ENCODE results near the gene ABCC3.

ABCC3 gene

GRCh38 chr17:50657054-50657453 lies 22.4 kb downstream of the ABCC3 start:
- H3K9me3 ChIP-seq (ENCODE audit: control insufficient read depth, low read depth, low read length): no peaks in the 10 kb centered on the region
- H3K9ac ChIP-seq (ENCODE audit: low read length): no peak overlapping the region
- H3K4me3 ChIP-seq (ENCODE audit: low read length): no peak overlapping the region
- no peaks in the 10 kb centered on the region for H3K27me3 ChIP-seq (ENCODE audit: control insufficient read depth, insufficient read depth, low read length)
- peaks cover 4% of the 10 kb centered on the region for H3K4me1 ChIP-seq (ENCODE audit: control insufficient read depth, low read depth, low read length)
- no peak overlapping the region for H3K27ac ChIP-seq (ENCODE audit: low read length)
- H3K36me3 ChIP-seq (ENCODE audit: control insufficient read depth, low read depth, low read length): no peaks in the 10 kb centered on the region

- H3K9me3 ChIP-seq (ENCODE audit: control insufficient read depth, low read depth, low read length): no peaks in the 10 kb centered on the region
- H3K27ac ChIP-seq (ENCODE audit: low read length): no peak overlapping the region
- H3K4me3 ChIP-seq (ENCODE audit: low read length): no peak overlapping the region
- H3K4me1 ChIP-seq (ENCODE audit: control insufficient read depth, low read depth, low read length): peaks cover 4% of the 10 kb centered on the region
- no peak overlapping the region for H3K9ac ChIP-seq (ENCODE audit: low read length)
- H3K36me3 ChIP-seq (ENCODE audit: control insufficient read depth, low read depth, low read length): no peaks in the 10 kb centered on the region
- H3K27me3 ChIP-seq (ENCODE audit: control insufficient read depth, insufficient read depth, low read length): no peaks in the 10 kb centered on the region
These were observed 22.9 kb downstream of the ABCC3 start for GRCh38 chr17:50657627-50658026.

GRCh38 chr17:50658616-50659015 lies 23.9 kb downstream of the ABCC3 start:
- Histone ChIP-seq H3K27ac (ENCODE audit: low read length) (no peak overlapping the region), H3K9me3 (ENCODE audit: control insufficient read depth, low read depth, low read length) (no peaks in the 10 kb centered on the region), H3K36me3 (ENCODE audit: control insufficient read depth, low read depth, low read length) (no peaks in the 10 kb centered on the region), H3K9ac (ENCODE audit: low read length) (no peak overlapping the region), H3K27me3 (ENCODE audit: control insufficient read depth, insufficient read depth, low read length) (no peaks in the 10 kb centered on the region), H3K4me1 (ENCODE audit: control insufficient read depth, low read depth, low read length) (peaks cover 4% of the 10 kb centered on the region), H3K4me3 (ENCODE audit: low read length) (no peak overlapping the region)

GRCh38 chr17:50659179-50659578 lies 24.5 kb downstream of the ABCC3 start:
- no peak overlapping the region for H3K4me3 ChIP-seq (ENCODE audit: low read length)
- no peaks in the 10 kb centered on the region for H3K27me3 ChIP-seq (ENCODE audit: control insufficient read depth, insufficient read depth, low read length)
- H3K36me3 ChIP-seq (ENCODE audit: control insufficient read depth, low read depth, low read length): no peaks in the 10 kb centered on the region
- H3K27ac ChIP-seq (ENCODE audit: low read length): no peak overlapping the region
- H3K9me3 ChIP-seq (ENCODE audit: control insufficient read depth, low read depth, low read length): no peaks in the 10 kb centered on the region
- H3K4me1 ChIP-seq (ENCODE audit: control insufficient read depth, low read depth, low read length): peaks cover 4% of the 10 kb centered on the region
- no peak overlapping the region for H3K9ac ChIP-seq (ENCODE audit: low read length)

- Histone ChIP-seq H3K4me1 (ENCODE audit: control insufficient read depth, low read depth, low read length) (peaks cover 4% of the 10 kb centered on the region), H3K27ac (ENCODE audit: low read length) (no peak overlapping the region), H3K9ac (ENCODE audit: low read length) (no peak overlapping the region), H3K27me3 (ENCODE audit: control insufficient read depth, insufficient read depth, low read length) (no peaks in the 10 kb centered on the region), H3K9me3 (ENCODE audit: control insufficient read depth, low read depth, low read length) (no peaks in the 10 kb centered on the region), H3K4me3 (ENCODE audit: low read length) (no peak overlapping the region), H3K36me3 (ENCODE audit: control insufficient read depth, low read depth, low read length) (no peaks in the 10 kb centered on the region)
These were observed 25.6 kb downstream of the ABCC3 start for GRCh38 chr17:50660042-50660886.

GRCh38 chr17:50660887-50661345 lies 26.2 kb downstream of the ABCC3 start:
- H3K9me3 ChIP-seq (ENCODE audit: control insufficient read depth, low read depth, low read length): no peaks in the 10 kb centered on the region
- no peak overlapping the region for H3K4me3 ChIP-seq (ENCODE audit: low read length)
- no peaks in the 10 kb centered on the region for H3K36me3 ChIP-seq (ENCODE audit: control insufficient read depth, low read depth, low read length)
- H3K4me1 ChIP-seq (ENCODE audit: control insufficient read depth, low read depth, low read length): peaks cover 4% of the 10 kb centered on the region
- no peak overlapping the region for H3K9ac ChIP-seq (ENCODE audit: low read length)
- H3K27ac ChIP-seq (ENCODE audit: low read length): no peak overlapping the region
- H3K27me3 ChIP-seq (ENCODE audit: control insufficient read depth, insufficient read depth, low read length): no peaks in the 10 kb centered on the region

- Histone ChIP-seq H3K27ac (ENCODE audit: low read length) (no peak overlapping the region), H3K36me3 (ENCODE audit: control insufficient read depth, low read depth, low read length) (no peaks in the 10 kb centered on the region), H3K4me3 (ENCODE audit: low read length) (no peak overlapping the region), H3K9ac (ENCODE audit: low read length) (no peak overlapping the region), H3K4me1 (ENCODE audit: control insufficient read depth, low read depth, low read length) (peaks cover 4% of the 10 kb centered on the region), H3K27me3 (ENCODE audit: control insufficient read depth, insufficient read depth, low read length) (no peaks in the 10 kb centered on the region), H3K9me3 (ENCODE audit: control insufficient read depth, low read depth, low read length) (no peaks in the 10 kb centered on the region)
These were observed 26.7 kb downstream of the ABCC3 start for GRCh38 chr17:50661348-50661747.

GRCh38 chr17:50661795-50662391 lies 27.2 kb downstream of the ABCC3 start:
- H3K4me1 ChIP-seq (ENCODE audit: control insufficient read depth, low read depth, low read length): peaks cover 4% of the 10 kb centered on the region
- no peak overlapping the region for H3K9ac ChIP-seq (ENCODE audit: low read length)
- no peaks in the 10 kb centered on the region for H3K9me3 ChIP-seq (ENCODE audit: control insufficient read depth, low read depth, low read length)
- no peaks in the 10 kb centered on the region for H3K27me3 ChIP-seq (ENCODE audit: control insufficient read depth, insufficient read depth, low read length)
- no peaks in the 10 kb centered on the region for H3K36me3 ChIP-seq (ENCODE audit: control insufficient read depth, low read depth, low read length)
- no peak overlapping the region for H3K4me3 ChIP-seq (ENCODE audit: low read length)
- H3K27ac ChIP-seq (ENCODE audit: low read length): no peak overlapping the region

- Histone ChIP-seq H3K36me3 (ENCODE audit: control insufficient read depth, low read depth, low read length) (no peaks in the 10 kb centered on the region), H3K4me3 (ENCODE audit: low read length) (no peak overlapping the region), H3K9me3 (ENCODE audit: control insufficient read depth, low read depth, low read length) (no peaks in the 10 kb centered on the region), H3K27ac (ENCODE audit: low read length) (no peak overlapping the region), H3K27me3 (ENCODE audit: control insufficient read depth, insufficient read depth, low read length) (no peaks in the 10 kb centered on the region), H3K9ac (ENCODE audit: low read length) (no peak overlapping the region), H3K4me1 (ENCODE audit: control insufficient read depth, low read depth, low read length) (peaks cover 4% of the 10 kb centered on the region)
These were observed 28.0 kb downstream of the ABCC3 start for GRCh38 chr17:50662632-50663225.

GRCh38 chr17:50663812-50664374 lies 29.2 kb downstream of the ABCC3 start:
- H3K27me3 ChIP-seq (ENCODE audit: control insufficient read depth, insufficient read depth, low read length): no peaks in the 10 kb centered on the region
- H3K4me3 ChIP-seq (ENCODE audit: low read length): no peak overlapping the region
- peaks cover 10% of the 10 kb centered on the region for H3K4me1 ChIP-seq (ENCODE audit: control insufficient read depth, low read depth, low read length)
- H3K36me3 ChIP-seq (ENCODE audit: control insufficient read depth, low read depth, low read length): no peaks in the 10 kb centered on the region
- H3K9ac ChIP-seq (ENCODE audit: low read length): no peak overlapping the region
- H3K27ac ChIP-seq (ENCODE audit: low read length): no peak overlapping the region
- no peaks in the 10 kb centered on the region for H3K9me3 ChIP-seq (ENCODE audit: control insufficient read depth, low read depth, low read length)

- H3K4me1 ChIP-seq (ENCODE audit: control insufficient read depth, low read depth, low read length): peaks cover 10% of the 10 kb centered on the region
- H3K9me3 ChIP-seq (ENCODE audit: control insufficient read depth, low read depth, low read length): no peaks in the 10 kb centered on the region
- H3K27me3 ChIP-seq (ENCODE audit: control insufficient read depth, insufficient read depth, low read length): no peaks in the 10 kb centered on the region
- no peak overlapping the region for H3K9ac ChIP-seq (ENCODE audit: low read length)
- no peak overlapping the region for H3K4me3 ChIP-seq (ENCODE audit: low read length)
- H3K27ac ChIP-seq (ENCODE audit: low read length): no peak overlapping the region
- no peaks in the 10 kb centered on the region for H3K36me3 ChIP-seq (ENCODE audit: control insufficient read depth, low read depth, low read length)
These were observed 30.2 kb downstream of the ABCC3 start for GRCh38 chr17:50664788-50665458.
